Subcutaneous adipose tissue (tissue), 4 donors: Measurements from ENCODE around the gene MAOA. TPM values are rescaled to one million over a fixed set of nuclear protein-coding genes. Genes with fewer than 3 reads are reported as not detected.

Experiments
- total RNA-seq, 4 donors: library from RNA; depleted of rRNA; stranded (reverse); fragments of >200 nt; gene quantifications; one replicate each; pipeline ENCODE4 v1.1.0, GENCODE V29; 2016
- TF ChIP-seq, protein P1 (sequence below): fragments of 450-650 bp; IDR thresholded peaks from one replicate; pipeline ENCODE4 v1.5.1; 2016; ENCODE audit warnings: low read depth, mild to moderate bottlenecking, control low read depth, antibody characterized with exemption, moderate library complexity

Gene MAOA
- total RNA-seq, 4 donors from 2014 or later: 291 to 599 (median 388) TPM

DNA sequence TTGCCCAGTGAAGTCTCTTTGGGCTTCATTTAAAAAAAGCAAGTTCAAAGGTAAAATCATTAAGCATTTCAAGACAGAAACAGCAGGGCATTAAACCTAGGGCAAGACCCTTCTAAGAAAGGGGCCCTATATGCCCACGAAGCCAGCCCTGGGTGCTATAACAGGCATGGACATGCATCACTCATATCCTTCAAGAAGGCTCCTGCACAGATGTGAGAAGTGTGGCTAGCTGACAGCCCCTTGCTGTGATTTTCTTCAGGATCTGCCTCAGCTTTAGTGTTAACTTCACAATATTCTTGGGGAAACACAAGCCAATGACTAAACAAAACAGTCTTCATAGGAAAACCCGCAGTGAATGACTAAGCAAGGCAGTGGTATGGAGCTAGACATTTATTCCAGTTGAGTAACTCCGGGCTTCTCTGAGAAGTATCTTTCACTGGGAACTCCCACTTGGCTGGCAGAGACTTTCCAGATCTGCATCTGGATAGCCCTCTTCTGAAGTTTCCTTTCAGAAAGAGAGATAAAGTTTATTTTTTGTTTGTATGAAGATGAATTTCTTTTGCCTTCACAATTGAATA lies 11.9 kb upstream of the MAOA start:
- TF ChIP-seq, protein P1, sequence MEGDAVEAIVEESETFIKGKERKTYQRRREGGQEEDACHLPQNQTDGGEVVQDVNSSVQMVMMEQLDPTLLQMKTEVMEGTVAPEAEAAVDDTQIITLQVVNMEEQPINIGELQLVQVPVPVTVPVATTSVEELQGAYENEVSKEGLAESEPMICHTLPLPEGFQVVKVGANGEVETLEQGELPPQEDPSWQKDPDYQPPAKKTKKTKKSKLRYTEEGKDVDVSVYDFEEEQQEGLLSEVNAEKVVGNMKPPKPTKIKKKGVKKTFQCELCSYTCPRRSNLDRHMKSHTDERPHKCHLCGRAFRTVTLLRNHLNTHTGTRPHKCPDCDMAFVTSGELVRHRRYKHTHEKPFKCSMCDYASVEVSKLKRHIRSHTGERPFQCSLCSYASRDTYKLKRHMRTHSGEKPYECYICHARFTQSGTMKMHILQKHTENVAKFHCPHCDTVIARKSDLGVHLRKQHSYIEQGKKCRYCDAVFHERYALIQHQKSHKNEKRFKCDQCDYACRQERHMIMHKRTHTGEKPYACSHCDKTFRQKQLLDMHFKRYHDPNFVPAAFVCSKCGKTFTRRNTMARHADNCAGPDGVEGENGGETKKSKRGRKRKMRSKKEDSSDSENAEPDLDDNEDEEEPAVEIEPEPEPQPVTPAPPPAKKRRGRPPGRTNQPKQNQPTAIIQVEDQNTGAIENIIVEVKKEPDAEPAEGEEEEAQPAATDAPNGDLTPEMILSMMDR: no peak

DNA sequence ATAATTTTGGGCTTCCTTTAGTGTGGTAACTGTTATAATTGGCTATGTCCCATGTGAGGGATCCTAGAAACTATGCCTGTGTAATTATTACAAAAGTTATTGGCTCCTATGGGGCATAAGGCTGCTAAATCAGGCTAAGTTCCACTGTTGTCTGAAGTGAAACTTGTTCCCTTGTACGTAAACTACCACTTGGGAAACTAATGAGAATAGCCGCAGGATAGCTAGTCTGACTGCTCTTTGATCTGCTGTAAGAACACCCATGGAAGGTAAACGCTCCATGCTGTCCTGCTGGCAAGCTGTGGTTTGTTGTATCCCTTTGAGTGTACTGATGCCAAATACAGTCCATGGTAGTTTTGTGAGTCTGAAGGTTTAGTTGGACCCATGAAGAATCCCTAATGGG lies 9.3 kb upstream of the MAOA start:
- TF ChIP-seq, protein P1: no peak

DNA sequence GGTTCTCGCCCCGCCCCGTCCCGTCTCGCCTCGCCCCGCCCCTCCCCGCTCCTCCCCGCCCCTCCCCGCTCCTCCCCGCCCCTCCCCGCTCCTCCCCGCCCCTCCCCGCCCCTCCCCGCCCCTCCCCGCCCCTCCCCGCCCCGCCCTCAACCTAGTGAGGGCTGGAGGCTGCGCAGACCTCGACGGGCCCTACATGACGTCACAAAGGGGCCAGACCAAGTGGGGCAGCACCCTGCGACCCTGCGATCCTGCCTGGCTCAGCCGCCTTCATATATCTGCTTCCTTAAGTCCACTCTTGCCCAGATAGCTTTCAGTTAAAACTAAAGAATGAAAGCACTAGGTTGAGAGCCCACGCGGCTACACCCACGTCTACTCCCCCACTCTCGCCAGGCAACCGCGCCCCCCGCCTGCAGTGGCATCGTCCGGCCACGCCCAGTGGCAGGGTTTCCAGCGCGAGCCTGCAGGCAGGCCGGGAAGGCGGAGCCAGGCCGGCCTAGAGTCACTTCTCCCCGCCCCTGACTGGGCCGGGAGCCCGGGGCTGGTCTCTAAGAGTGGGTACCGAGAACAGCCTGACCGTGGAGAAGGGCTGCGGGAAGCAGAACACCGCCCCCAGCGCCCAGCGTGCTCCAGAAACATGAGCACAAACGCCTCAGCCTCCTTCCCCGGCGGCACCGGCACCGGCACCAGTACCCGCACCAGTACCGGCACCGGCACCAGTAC lies 1.5 kb upstream of the MAOA start:
- TF ChIP-seq, protein P1: no peak

DNA sequence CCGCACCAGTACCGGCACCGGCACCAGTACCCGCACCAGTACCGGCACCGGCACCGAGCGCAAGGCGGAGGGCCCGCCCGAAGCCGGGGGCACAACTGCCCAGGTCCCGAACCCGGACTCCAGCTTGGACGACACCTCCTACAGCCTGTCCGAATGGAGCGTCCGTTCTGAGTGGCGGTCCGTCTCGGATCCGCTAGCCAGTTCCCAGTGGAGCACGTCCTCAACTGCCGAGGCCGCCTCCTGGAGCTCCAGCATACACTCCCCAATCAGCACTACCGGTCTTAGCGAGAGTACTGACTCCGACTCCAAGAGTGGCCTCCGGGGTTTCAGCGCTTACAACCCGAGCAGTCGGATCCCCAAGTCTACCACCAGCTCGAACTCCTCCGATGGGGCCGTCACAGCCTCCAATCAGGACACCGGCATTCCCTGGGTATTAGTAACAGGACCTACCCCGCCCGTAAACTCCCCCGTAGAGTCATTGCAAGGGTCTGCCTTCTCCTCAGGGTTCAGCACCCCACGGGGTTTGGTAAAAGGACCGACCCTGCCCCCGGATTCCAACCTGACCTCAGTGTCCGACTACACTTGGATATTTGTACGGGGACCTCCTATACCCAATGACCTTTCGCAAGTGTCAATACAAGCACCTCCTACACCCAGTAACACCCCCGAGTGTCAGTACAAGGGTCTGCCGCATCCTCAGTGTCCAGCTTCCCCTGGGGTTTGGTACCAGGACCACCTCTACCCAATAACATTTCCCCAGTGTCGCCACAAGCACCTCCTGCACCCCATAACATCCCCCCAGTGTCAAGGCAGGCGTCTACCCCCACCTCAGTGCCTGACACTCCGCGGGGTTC lies 721 bp upstream of the MAOA start:
- TF ChIP-seq, protein P1: no peak

DNA sequence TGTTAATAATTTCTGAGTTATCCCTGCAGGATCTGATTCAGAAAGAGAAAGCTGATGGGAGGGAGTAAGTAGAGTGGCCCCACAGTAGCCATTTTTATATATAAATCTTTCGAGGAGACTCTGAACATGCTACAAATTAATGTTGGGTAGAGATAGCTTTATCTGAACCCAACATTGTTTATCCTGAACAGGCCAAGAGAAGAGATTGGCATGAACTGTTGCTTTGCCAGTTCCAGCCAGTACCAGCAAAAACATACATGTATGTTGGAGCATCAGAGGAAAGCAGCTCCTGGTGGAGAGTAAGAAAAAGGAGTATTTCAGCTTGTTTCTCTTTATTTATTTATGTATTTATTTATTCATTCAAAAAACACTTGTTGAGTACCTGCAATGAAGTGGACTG lies 1.6 kb downstream of the MAOA start:
- TF ChIP-seq, protein P1: no peak

DNA sequence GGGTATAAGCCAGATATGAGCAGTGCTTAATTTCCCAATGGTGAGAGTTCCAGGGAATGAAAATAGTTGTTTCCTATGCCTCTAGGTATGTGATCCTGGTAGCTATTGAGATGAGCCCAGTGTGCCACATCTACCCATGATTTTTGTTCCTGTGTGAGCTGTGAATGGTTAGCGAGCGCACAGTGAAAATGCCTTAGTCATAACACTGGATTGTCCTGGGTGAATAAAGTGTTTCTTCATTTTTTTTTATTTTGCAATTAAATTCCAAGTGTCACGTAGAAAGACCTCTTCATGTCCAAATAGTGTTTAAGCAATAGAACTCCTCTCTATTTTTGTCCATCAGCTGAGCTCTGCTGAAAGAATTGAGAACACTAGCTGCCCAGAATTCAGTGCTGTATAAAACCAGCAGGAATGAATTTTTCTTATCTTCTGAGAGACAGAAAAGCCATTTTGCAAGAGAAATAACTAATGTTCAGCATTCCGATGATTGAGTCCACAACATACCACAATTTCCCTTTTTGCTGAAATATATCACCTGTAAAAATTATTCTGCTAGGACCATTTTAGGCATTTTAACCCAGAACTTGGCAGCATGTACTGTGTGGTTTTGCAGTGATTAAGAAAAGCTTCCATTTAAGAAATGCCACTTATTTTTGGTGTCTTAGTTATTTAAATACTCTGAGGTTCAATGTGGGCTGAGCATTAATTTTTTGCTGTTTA lies 5.6 kb downstream of the MAOA start:
- TF ChIP-seq, protein P1: no peak
